Measurements from ENCODE around the gene CEP104. TPM values are rescaled to one million over a fixed set of nuclear protein-coding genes. Genes with fewer than 3 reads are reported as not detected.
"Not testable (repeated sequence)": the region's sequence is repeated elsewhere in the genome, so short reads cannot be mapped to it uniquely, and the experiment has no call there.

The CEP104 gene
- total and polyA plus RNA-seq, 8 donors: 32.5 to 49.5 (median 35.3) TPM

- H3K27ac ChIP-seq: no peak overlapping the region
- no peaks in the 10 kb centered on the region for H3K27me3 ChIP-seq
- DNase-seq (no peak), ATAC-seq (no peak)
- H3K9me3 ChIP-seq: no peaks in the 10 kb centered on the region
- H3K36me3 ChIP-seq: peaks cover 0 to 40% of the 10 kb centered on the region in 2 donors
- intact Hi-C loops (cut with DNase I): no loop called here
- TF ChIP-seq CTCF (IDR thresholded peaks at IDR 0.05): no peak
- H3K4me3 ChIP-seq: no peak overlapping the region
- no peaks in the 10 kb centered on the region for H3K4me1 ChIP-seq
Measured at GRCh38 chr1:3814771-3815561, 42.0 kb downstream of the CEP104 start.

- no peak for TF ChIP-seq CTCF (IDR thresholded peaks at IDR 0.05)
- Histone ChIP-seq H3K4me3 (no peak overlapping the region), H3K27ac (no peak overlapping the region), H3K27me3 (no peaks in the 10 kb centered on the region), H3K4me1 (no peaks in the 10 kb centered on the region), H3K9me3 (no peaks in the 10 kb centered on the region), H3K36me3 (peaks cover 0 to 31% of the 10 kb centered on the region in 2 donors)
- no peak for DNase-seq
- ATAC-seq: no peak
- intact Hi-C loops (cut with DNase I): no loop called here
Measured at GRCh38 chr1:3814065-3814464, 42.9 kb downstream of the CEP104 start.

GRCh38 chr1:3811595-3811911 is 45.5 kb downstream of the CEP104 start:
- no peaks in the 10 kb centered on the region for H3K9me3 ChIP-seq
- DNase-seq (no peak), ATAC-seq (no peak)
- H3K27ac ChIP-seq: no peak overlapping the region
- H3K4me3 ChIP-seq: no peak overlapping the region
- no peaks in the 10 kb centered on the region for H3K4me1 ChIP-seq
- intact Hi-C loops (cut with DNase I): no loop called here
- no peak for TF ChIP-seq CTCF (IDR thresholded peaks at IDR 0.05)
- no peaks in the 10 kb centered on the region for H3K27me3 ChIP-seq
- H3K36me3 ChIP-seq: peaks cover 0 to 27% of the 10 kb centered on the region in 2 donors

GRCh38 chr1:3810149-3810761 is 46.8 kb downstream of the CEP104 start:
- H3K27me3 ChIP-seq; ATAC-seq; intact Hi-C loops (cut with DNase I); H3K9me3 ChIP-seq; DNase-seq; H3K4me3 ChIP-seq; H3K27ac ChIP-seq; H3K4me1 ChIP-seq: not testable (repeated sequence)
- H3K36me3 ChIP-seq: peaks cover 0 to 14% of the 10 kb centered on the region in 2 donors

GRCh38 chr1:3809680-3810079 is 47.3 kb downstream of the CEP104 start:
- H3K27me3 ChIP-seq: no peaks in the 10 kb centered on the region
- no peaks in the 10 kb centered on the region for H3K9me3 ChIP-seq
- no peaks in the 10 kb centered on the region for H3K4me1 ChIP-seq
- H3K36me3 ChIP-seq: peaks cover 0 to 9% of the 10 kb centered on the region in 2 donors
- ATAC-seq: no peak
- H3K4me3 ChIP-seq: no peak overlapping the region
- intact Hi-C loops (cut with DNase I): no loop called here
- TF ChIP-seq CTCF (IDR thresholded peaks at IDR 0.05): no peak
- DNase-seq: no peak
- H3K27ac ChIP-seq: no peak overlapping the region
